Keratinocyte (primary cell): ENCODE measurements around the gene TTC31.

Source experiments
- EZH2 ChIP-seq: IDR thresholded peaks from one replicate; pipeline ENCODE4 v1.6.1; 2012; ENCODE audit warnings: inconsistent platforms, mild to moderate bottlenecking, low read length, moderate library complexity
- TF ChIP-seq, protein P1 (sequence below), 3 experiments: IDR thresholded peaks in 1 of 3; conservative IDR thresholded peaks in 1 of 3; optimal IDR thresholded peaks in 1 of 3; 2 replicates in 2 of 3; 3 replicates in 1 of 3; pipeline versions ENCODE3 to v1.5.1; 2011; ENCODE audit warnings: low read length in 3 of 3, mild to moderate bottlenecking in 3 of 3, moderate library complexity in 2 of 3, control low read depth in 1 of 3, inconsistent platforms in 1 of 3; ENCODE audit not compliant: insufficient read depth in 2 of 3; ENCODE audit errors: extremely low read depth in 1 of 3

DNA sequence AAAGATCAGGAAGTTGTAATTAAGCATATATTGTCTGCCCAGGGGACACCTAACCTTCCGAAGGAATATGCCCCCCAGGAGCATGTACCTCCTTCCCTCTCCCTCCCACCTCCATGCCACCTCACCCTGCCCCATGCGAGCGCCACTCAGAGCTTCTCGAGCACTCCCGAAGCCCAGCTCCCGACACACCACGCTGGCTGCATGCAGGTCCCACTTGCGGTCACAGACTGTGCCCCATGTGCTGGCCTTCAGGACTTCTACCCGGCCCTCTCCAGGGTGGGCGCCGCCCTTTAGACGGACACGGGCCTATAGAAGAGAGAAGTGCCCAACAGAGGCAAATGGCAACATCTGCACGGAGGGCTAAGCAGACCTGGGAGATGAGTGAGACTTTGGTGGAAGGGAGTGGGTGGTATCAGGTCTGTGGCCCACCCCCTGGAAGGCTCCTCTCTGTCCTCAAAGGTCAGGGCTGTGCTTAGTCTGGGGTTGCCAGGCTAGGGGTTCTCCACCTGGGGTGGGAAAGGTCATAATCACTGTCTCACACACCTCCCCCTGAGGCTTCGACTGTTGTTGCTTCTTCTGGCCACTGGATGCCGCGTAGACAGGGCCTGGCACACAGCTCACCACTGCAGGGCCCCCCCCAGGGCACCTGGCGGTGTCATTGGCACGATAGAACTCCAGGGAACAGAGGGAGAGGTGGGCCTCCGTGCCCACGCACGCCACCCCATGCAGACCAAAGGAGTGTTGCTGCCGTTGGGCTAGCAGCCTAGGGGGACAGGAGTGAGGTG lies 53.5 kb downstream of the TTC31 start:
- TF ChIP-seq, protein P1, sequence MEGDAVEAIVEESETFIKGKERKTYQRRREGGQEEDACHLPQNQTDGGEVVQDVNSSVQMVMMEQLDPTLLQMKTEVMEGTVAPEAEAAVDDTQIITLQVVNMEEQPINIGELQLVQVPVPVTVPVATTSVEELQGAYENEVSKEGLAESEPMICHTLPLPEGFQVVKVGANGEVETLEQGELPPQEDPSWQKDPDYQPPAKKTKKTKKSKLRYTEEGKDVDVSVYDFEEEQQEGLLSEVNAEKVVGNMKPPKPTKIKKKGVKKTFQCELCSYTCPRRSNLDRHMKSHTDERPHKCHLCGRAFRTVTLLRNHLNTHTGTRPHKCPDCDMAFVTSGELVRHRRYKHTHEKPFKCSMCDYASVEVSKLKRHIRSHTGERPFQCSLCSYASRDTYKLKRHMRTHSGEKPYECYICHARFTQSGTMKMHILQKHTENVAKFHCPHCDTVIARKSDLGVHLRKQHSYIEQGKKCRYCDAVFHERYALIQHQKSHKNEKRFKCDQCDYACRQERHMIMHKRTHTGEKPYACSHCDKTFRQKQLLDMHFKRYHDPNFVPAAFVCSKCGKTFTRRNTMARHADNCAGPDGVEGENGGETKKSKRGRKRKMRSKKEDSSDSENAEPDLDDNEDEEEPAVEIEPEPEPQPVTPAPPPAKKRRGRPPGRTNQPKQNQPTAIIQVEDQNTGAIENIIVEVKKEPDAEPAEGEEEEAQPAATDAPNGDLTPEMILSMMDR (optimal IDR thresholded peaks at IDR 0.05 in 1 of 3, IDR thresholded peaks at IDR 0.05 in 1 of 3, conservative IDR thresholded peaks at IDR 0.05 in 1 of 3; ENCODE audit: extremely low read depth in 1 of 3, insufficient read depth in 2 of 3, low read length in 3 of 3), result peak in 2 of 3 experiments; percentile 7 to 31
- no peak for TF ChIP-seq EZH2
